ENCODE measurements around the gene LPP. TPM values are rescaled to one million over a fixed set of nuclear protein-coding genes. Genes with fewer than 3 reads are reported as not detected.

Gene LPP
- total RNA-seq, 1 donor from 2014 or later: 14.2 TPM

- TF ChIP-seq, protein P1, sequence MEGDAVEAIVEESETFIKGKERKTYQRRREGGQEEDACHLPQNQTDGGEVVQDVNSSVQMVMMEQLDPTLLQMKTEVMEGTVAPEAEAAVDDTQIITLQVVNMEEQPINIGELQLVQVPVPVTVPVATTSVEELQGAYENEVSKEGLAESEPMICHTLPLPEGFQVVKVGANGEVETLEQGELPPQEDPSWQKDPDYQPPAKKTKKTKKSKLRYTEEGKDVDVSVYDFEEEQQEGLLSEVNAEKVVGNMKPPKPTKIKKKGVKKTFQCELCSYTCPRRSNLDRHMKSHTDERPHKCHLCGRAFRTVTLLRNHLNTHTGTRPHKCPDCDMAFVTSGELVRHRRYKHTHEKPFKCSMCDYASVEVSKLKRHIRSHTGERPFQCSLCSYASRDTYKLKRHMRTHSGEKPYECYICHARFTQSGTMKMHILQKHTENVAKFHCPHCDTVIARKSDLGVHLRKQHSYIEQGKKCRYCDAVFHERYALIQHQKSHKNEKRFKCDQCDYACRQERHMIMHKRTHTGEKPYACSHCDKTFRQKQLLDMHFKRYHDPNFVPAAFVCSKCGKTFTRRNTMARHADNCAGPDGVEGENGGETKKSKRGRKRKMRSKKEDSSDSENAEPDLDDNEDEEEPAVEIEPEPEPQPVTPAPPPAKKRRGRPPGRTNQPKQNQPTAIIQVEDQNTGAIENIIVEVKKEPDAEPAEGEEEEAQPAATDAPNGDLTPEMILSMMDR (IDR thresholded peaks at IDR 0.05; ENCODE audit: insufficient read depth, low read length, severe bottlenecking): no peak
- no peaks in the 10 kb centered on the region for H3K27me3 ChIP-seq (ENCODE audit: control insufficient read depth, insufficient read depth, low read length)
- no peaks in the 10 kb centered on the region for H3K36me3 ChIP-seq (ENCODE audit: control insufficient read depth, insufficient read depth, low read length)
- FAIRE-seq: no peak
- H3K4me3 ChIP-seq (ENCODE audit: low read depth, low read length): no peak overlapping the region
- no peak for DNase-seq (ENCODE audit: low read depth)
These were observed 244.1 kb downstream of the LPP start for GRCh38 chr3:188397766-188398705.

DNA sequence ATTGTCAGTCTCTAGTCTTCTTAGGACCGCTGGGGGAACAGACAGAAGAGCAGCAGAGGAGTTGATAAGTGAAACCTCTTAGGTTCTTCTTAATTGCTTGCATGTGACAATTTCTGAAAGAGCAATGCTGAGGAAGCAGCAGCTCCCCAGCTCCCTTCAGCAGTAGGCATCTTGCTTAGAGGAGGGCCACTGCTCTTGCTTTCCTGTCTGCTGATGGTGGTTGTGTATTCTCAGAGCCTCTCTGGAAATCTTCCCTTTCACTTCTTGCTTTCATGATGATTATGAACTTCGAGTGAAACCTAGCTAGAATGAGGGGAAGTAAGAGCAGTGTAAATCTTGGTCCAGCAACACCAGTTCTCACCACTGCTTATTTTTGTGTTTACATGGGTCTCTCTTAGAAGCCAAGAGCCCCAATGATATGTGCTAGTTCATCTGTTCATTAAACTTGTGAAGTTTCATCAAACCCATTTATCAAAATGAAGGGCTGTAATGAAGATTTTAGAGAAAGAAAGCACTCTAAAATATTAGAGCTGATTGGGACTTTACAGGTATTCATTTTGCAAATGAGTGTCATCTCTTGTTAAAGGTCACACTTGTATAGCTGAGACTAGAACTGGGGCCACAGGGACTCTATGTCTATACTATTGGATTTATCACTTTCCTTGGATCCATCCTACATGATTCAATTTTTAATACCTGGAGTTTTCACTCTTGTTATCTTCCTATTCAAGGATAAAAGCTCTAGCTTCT lies 246.7 kb downstream of the LPP start:
- no peaks in the 10 kb centered on the region for H3K27me3 ChIP-seq (ENCODE audit: control insufficient read depth, insufficient read depth, low read length)
- H3K4me3 ChIP-seq (ENCODE audit: low read depth, low read length): no peak overlapping the region
- DNase-seq (ENCODE audit: low read depth) (no peak), FAIRE-seq (no peak)
- H3K36me3 ChIP-seq (ENCODE audit: control insufficient read depth, insufficient read depth, low read length): no peaks in the 10 kb centered on the region
- TF ChIP-seq, protein P1 (IDR thresholded peaks at IDR 0.05; ENCODE audit: insufficient read depth, low read length, severe bottlenecking): no peak

DNA sequence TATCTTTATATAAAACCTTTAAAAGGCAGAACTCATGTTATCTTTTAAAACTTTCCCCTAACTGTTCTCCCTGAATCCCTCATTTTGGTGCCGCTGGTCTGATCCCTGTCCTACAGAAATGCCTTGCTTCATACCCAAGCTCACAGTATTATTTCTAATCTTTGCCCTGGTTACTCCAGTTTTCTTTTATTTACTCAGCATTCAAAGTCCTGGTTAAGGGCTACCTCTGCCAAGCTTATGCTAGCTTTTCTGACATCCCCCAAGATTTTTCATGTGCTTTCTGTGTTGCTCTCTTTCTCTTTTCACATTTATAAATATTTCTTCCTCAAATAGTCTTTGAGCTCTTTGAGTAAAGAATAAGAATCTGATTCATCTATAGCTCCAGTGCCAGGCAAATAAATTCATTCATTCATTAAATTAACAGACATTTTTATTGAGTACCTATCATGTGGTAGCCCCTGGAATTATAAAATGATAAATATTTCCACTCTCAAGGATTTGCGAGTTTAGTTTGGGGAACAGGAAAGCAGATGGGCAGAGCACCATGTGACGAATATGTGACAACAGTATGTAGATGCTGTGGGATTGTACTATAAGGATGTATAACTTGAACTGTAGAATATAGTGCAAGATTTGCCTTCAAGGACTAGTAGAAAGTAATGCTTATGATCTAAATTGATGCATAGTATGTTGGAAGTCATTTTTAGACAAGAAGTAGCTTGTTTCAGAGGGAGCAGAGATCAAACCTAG lies 247.5 kb downstream of the LPP start:
- FAIRE-seq (no peak), DNase-seq (ENCODE audit: low read depth) (no peak)
- TF ChIP-seq, protein P1 (IDR thresholded peaks at IDR 0.05; ENCODE audit: insufficient read depth, low read length, severe bottlenecking): no peak
- Histone ChIP-seq H3K27me3 (ENCODE audit: control insufficient read depth, insufficient read depth, low read length) (no peaks in the 10 kb centered on the region), H3K4me3 (ENCODE audit: low read depth, low read length) (no peak overlapping the region), H3K36me3 (ENCODE audit: control insufficient read depth, insufficient read depth, low read length) (peaks cover 2% of the 10 kb centered on the region)

GRCh38 chr3:188402229-188402628 lies 248.3 kb downstream of the LPP start:
- no peak for FAIRE-seq
- H3K27me3 ChIP-seq (ENCODE audit: control insufficient read depth, insufficient read depth, low read length): no peaks in the 10 kb centered on the region
- DNase-seq (ENCODE audit: low read depth): no peak
- H3K4me3 ChIP-seq (ENCODE audit: low read depth, low read length): no peak overlapping the region
- H3K36me3 ChIP-seq (ENCODE audit: control insufficient read depth, insufficient read depth, low read length): peaks cover 2% of the 10 kb centered on the region
- TF ChIP-seq, protein P1 (IDR thresholded peaks at IDR 0.05; ENCODE audit: insufficient read depth, low read length, severe bottlenecking): no peak

- no peaks in the 10 kb centered on the region for H3K27me3 ChIP-seq (ENCODE audit: control insufficient read depth, insufficient read depth, low read length)
- TF ChIP-seq, protein P1 (IDR thresholded peaks at IDR 0.05; ENCODE audit: insufficient read depth, low read length, severe bottlenecking): no peak
- FAIRE-seq (no peak), DNase-seq (ENCODE audit: low read depth) (no peak)
- H3K4me3 ChIP-seq (ENCODE audit: low read depth, low read length): no peak overlapping the region
- peaks cover 2% of the 10 kb centered on the region for H3K36me3 ChIP-seq (ENCODE audit: control insufficient read depth, insufficient read depth, low read length)
These were observed 249.4 kb downstream of the LPP start for GRCh38 chr3:188403404-188403803.
